ENCODE measurements around the gene SMOC1. TPM values are rescaled to one million over a fixed set of nuclear protein-coding genes. Genes with fewer than 3 reads are reported as not detected.

Gene SMOC1
- total and polyA plus RNA-seq, 7 donors, result 3.2 to 10.6 (median 6.2) TPM

- Histone ChIP-seq H3K27me3 (ENCODE audit: insufficient read depth in 3 of 3, low read length in 2 of 3) (no peaks in the 10 kb centered on the region), H3K4me3 (no peak overlapping the region), H3K4me1 (peaks cover 20% of the 10 kb centered on the region), H3K27ac (no peak overlapping the region), H3K36me3 (ENCODE audit: insufficient read depth in 1 of 2, low read depth in 1 of 2) (no peaks in the 10 kb centered on the region), H3K9me3 (no peaks in the 10 kb centered on the region)
- DNase-seq (no peak), ATAC-seq (no peak)
- TF ChIP-seq, protein P1, sequence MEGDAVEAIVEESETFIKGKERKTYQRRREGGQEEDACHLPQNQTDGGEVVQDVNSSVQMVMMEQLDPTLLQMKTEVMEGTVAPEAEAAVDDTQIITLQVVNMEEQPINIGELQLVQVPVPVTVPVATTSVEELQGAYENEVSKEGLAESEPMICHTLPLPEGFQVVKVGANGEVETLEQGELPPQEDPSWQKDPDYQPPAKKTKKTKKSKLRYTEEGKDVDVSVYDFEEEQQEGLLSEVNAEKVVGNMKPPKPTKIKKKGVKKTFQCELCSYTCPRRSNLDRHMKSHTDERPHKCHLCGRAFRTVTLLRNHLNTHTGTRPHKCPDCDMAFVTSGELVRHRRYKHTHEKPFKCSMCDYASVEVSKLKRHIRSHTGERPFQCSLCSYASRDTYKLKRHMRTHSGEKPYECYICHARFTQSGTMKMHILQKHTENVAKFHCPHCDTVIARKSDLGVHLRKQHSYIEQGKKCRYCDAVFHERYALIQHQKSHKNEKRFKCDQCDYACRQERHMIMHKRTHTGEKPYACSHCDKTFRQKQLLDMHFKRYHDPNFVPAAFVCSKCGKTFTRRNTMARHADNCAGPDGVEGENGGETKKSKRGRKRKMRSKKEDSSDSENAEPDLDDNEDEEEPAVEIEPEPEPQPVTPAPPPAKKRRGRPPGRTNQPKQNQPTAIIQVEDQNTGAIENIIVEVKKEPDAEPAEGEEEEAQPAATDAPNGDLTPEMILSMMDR (IDR thresholded peaks at IDR 0.05), result no peak
- WGBS, 3 donors, result 74 to 78% (median 77%) methylated on average over 7 of the region's 7 CpGs
- intact Hi-C loops (cut with DNase I), result loop anchor here in 1 of 2 donors (2.0 kb wide), 1 partner anchor 24 kb away; no protein-coding TSS in a partner anchor
Measured at GRCh38 chr14:69852531-69853321, 26.5 kb upstream of the SMOC1 start.

GRCh38 chr14:69853774-69854173 is 25.4 kb upstream of the SMOC1 start:
- Histone ChIP-seq H3K27ac (no peak overlapping the region), H3K4me3 (no peak overlapping the region), H3K4me1 (peaks cover 15% of the 10 kb centered on the region), H3K36me3 (ENCODE audit: insufficient read depth in 1 of 2, low read depth in 1 of 2) (no peaks in the 10 kb centered on the region), H3K27me3 (ENCODE audit: insufficient read depth in 3 of 3, low read length in 2 of 3) (no peaks in the 10 kb centered on the region), H3K9me3 (no peaks in the 10 kb centered on the region)
- TF ChIP-seq, protein P1 (IDR thresholded peaks at IDR 0.05), result no peak
- intact Hi-C loops (cut with DNase I), result loop anchor here in 1 of 2 donors (2.0 kb wide), 1 partner anchor 23 kb away; no protein-coding TSS in a partner anchor
- WGBS, 3 donors, result 56 to 60% (median 57%) methylated on average over 7 of the region's 7 CpGs
- DNase-seq (no peak), ATAC-seq (no peak)

DNA sequence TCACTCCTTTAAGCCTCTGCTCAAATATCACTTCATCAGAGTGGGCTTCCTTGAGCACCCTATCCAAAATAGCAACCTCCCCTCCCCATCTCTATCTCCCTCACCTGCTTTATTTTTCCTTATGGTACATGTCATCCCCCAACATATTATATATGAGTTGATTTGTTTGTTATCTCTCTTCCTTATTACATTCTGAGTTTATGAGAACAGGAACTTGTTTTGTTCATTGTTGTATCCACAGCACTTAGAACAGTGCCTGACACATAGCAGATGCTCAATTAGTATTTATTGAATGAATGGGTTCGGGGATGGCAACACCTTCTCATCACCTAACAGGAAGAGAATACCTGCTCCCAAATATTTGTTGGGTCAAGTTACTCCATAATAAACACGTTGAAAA is 24.6 kb upstream of the SMOC1 start:
- ATAC-seq (no peak), DNase-seq (no peak)
- 48 to 59% (median 52%) methylated on average over 2 of the region's 2 CpGs for WGBS, 3 donors
- Histone ChIP-seq H3K9me3 (no peaks in the 10 kb centered on the region), H3K36me3 (ENCODE audit: insufficient read depth in 1 of 2, low read depth in 1 of 2) (no peaks in the 10 kb centered on the region), H3K27ac (no peak overlapping the region), H3K27me3 (ENCODE audit: insufficient read depth in 3 of 3, low read length in 2 of 3) (no peaks in the 10 kb centered on the region), H3K4me1 (peaks cover 8% of the 10 kb centered on the region), H3K4me3 (no peak overlapping the region)
- TF ChIP-seq, protein P1 (IDR thresholded peaks at IDR 0.05), result no peak
- intact Hi-C loops (cut with DNase I), result no loop called here

DNA sequence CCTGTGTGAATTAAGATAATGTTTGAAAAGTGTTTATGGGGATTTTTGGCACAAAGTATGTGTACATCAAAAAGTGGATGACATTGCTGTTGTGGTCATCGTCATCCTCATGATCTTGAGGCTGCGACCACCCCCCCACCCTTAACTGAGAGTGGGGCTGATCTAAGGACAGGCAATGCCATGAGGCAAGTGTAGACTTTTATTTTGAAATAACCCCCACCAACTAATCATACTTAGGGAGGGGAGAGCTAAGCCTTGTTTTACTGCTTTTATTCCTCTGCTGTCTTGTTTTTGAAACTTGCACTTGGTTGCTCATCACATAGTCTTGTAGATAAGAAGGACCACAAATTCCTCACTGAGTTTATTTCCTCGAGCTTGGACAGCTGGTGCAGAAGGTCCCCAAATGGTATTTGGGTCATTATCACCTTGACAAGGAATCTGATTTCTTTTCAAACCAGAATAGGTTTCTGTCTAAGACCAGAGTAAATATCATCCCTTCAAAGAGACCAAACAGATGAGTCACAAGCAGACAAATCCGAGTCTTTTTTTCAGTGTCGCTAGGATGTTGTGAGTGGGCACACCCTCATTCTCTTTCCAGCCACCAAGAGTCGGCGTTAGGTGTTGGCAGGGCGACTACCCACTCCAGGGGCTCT is 23.9 kb upstream of the SMOC1 start:
- ATAC-seq, result no peak
- H3K27ac ChIP-seq, result no peak overlapping the region
- WGBS, 3 donors, result 69 to 71% (median 69%) methylated on average over 8 of the region's 8 CpGs
- TF ChIP-seq, protein P1 (IDR thresholded peaks at IDR 0.05), result no peak
- H3K4me3 ChIP-seq, result no peak overlapping the region
- no peaks in the 10 kb centered on the region for H3K36me3 ChIP-seq (ENCODE audit: insufficient read depth in 1 of 2, low read depth in 1 of 2)
- peaks cover 3% of the 10 kb centered on the region for H3K4me1 ChIP-seq
- DNase-seq, result no peak
- intact Hi-C loops (cut with DNase I), result no loop called here
- H3K27me3 ChIP-seq (ENCODE audit: insufficient read depth in 3 of 3, low read length in 2 of 3), result no peaks in the 10 kb centered on the region
- H3K9me3 ChIP-seq, result no peaks in the 10 kb centered on the region

Data from psoas muscle (tissue), 8 donors.